Endometrial microvascular endothelial cells (primary cell): ENCODE data around the gene BANP. TPM values are rescaled to one million over a fixed set of nuclear protein-coding genes. Genes with fewer than 3 reads are reported as not detected.
"Not testable (repeated sequence)": the region's sequence is repeated elsewhere in the genome, so short reads cannot be mapped to it uniquely, and the experiment has no call there.

Source experiments
- in situ Hi-C: cut with HindIII; loops from 2 replicates; pipeline ENCODE4 v1.10.0; 2017; ENCODE audit warnings: low sequenced_read_pairs, low pct_unique_long_range_greater_than_20kb; ENCODE audit errors: inconsistent ontology term
- total RNA-seq: library from RNA; depleted of rRNA; stranded (reverse); fragments of >200 nt; gene quantifications from one replicate; pipeline ENCODE4 v1.2.3, GENCODE V29; 2015; ENCODE audit errors: inconsistent ontology term

The BANP gene
- total RNA-seq, 1 donor from 2014 or later = 18.8 TPM

GRCh38 chr16:88035884-88036639 is 84.8 kb downstream of the BANP start:
- in situ Hi-C loops = not testable (repeated sequence)

GRCh38 chr16:88036640-88036996 is 85.4 kb downstream of the BANP start:
- in situ Hi-C loops = not testable (repeated sequence)

GRCh38 chr16:88037359-88037758 is 86.1 kb downstream of the BANP start:
- in situ Hi-C loops = not testable (repeated sequence)

- in situ Hi-C loops = not testable (repeated sequence)
Observed at GRCh38 chr16:88037876-88038525, 86.8 kb downstream of the BANP start.

GRCh38 chr16:88038526-88038908 is 87.3 kb downstream of the BANP start:
- in situ Hi-C loops = not testable (repeated sequence)

GRCh38 chr16:88039591-88039990 is 88.4 kb downstream of the BANP start:
- in situ Hi-C loops = no loop called here

GRCh38 chr16:88040196-88040876 is 89.1 kb downstream of the BANP start:
- in situ Hi-C loops = not testable (repeated sequence)

- in situ Hi-C loops = not testable (repeated sequence)
Observed at GRCh38 chr16:88040877-88041244, 89.6 kb downstream of the BANP start.

- in situ Hi-C loops = not testable (repeated sequence)
Observed at GRCh38 chr16:88041506-88041905, 90.3 kb downstream of the BANP start.

- in situ Hi-C loops = not testable (repeated sequence)
Observed at GRCh38 chr16:88041986-88042562, 90.8 kb downstream of the BANP start.

GRCh38 chr16:88043208-88043910 is 92.1 kb downstream of the BANP start:
- in situ Hi-C loops = not testable (repeated sequence)

GRCh38 chr16:88044121-88044581 is 92.9 kb downstream of the BANP start:
- in situ Hi-C loops = not testable (repeated sequence)

GRCh38 chr16:88045361-88045760 is 94.1 kb downstream of the BANP start:
- in situ Hi-C loops = not testable (repeated sequence)

GRCh38 chr16:88045820-88046303 is 94.6 kb downstream of the BANP start:
- in situ Hi-C loops = no loop called here

- in situ Hi-C loops = no loop called here
Observed at GRCh38 chr16:88047462-88047861, 96.2 kb downstream of the BANP start.

- in situ Hi-C loops = no loop called here
Observed at GRCh38 chr16:88048985-88049384, 97.8 kb downstream of the BANP start.

- in situ Hi-C loops = no loop called here
Observed at GRCh38 chr16:88049561-88050545, 98.6 kb downstream of the BANP start.
